ENCODE data around the gene VGLL4. TPM values are rescaled to one million over a fixed set of nuclear protein-coding genes. Genes with fewer than 3 reads are reported as not detected.

VGLL4 gene
- total RNA-seq (2014; rRNA removed; shearing (Covaris generic)) = 27.9 and 36.1 TPM in 2 replicates
- total RNA-seq (2022) = 55.9 and 74.5 TPM in 2 replicates
- Bru-seq, nascent RNA = percentile 87 among the genes with signal in this experiment
- BruChase-seq, experiment 1, labeled RNA remaining after a 6-hour chase = percentile 83 among the genes with signal in this experiment
- BruChase-seq, experiment 2, labeled RNA remaining after a 2-hour chase = percentile 78 among the genes with signal in this experiment
- long read RNA-seq, transcript VGLL4-201 (6 exons, 3,725 nt) = major isoform, 14 of 88 reads
- long read RNA-seq, partial matches to known transcripts = 11 of 88 reads
- long read RNA-seq, other reads (novel, unspliced or antisense) = 60 of 88 reads

- ChIA-PET POLR2A (interaction anchor here (0.5 to 1.7 kb wide), 9 partner anchors 17 to 876 kb away, joined by 3 to 7 read pairs (median 3); partner anchors contain the start of gene ATG7), CTCF (ENCODE audit: unreplicated experiment) (no interaction called here)
- Histone ChIP-seq H3K9me2 (ENCODE audit: insufficient read depth, low read length) (no peaks in the 10 kb centered on the region), H3K4me3 (ENCODE audit: low read depth, low read length, poor library complexity, severe bottlenecking) (peak within 1 kb of the TSS; percentile 86), H3K79me2 (ENCODE audit: insufficient read depth, low read depth, low read length) (peaks cover 55% of the 10 kb centered on the region), H3K36me3 (ENCODE audit: insufficient read depth, low read length) (peaks cover 4% of the 10 kb centered on the region; the same call in 1 of the 2 replicates), H4K20me1 (ENCODE audit: insufficient read depth, low read length) (peaks cover 22% of the 10 kb centered on the region; the same call in 1 of the 2 replicates), H2AFZ (ENCODE audit: low read length) (peak within 1 kb of the TSS; percentile 80), H3K9me3 (ENCODE audit: low read length) (no peaks in the 10 kb centered on the region), H3K4me2 (ENCODE audit: low read length) (peak within 1 kb of the TSS; percentile 97), H3K4me1 (ENCODE audit: insufficient read depth, low read length, poor library complexity, severe bottlenecking) (peaks cover 27% of the 10 kb centered on the region), H3K27ac (ENCODE audit: low read depth, low read length, poor library complexity, severe bottlenecking) (peak within 1 kb of the TSS; percentile 83)
- peak; percentile 87 for DNase-seq (ENCODE audit: low spot score)
- intact Hi-C loops (cut with micrococcal nuclease; ENCODE audit: unreplicated experiment) = loop anchor here (1.0 to 10.0 kb wide), 4 partner anchors 59 to 265 kb away; no protein-coding TSS in a partner anchor
- peak; percentile 33; the same call in 1 of the 2 replicates for TF ChIP-seq CTCF (conservative IDR thresholded peaks at IDR 0.05; ENCODE audit: low read length)
- TF ChIP-seq EZH2phosphoT487 (IDR thresholded peaks at IDR 0.05; ENCODE audit: borderline replicate concordance, low read depth, low read length) = no peak
- BruUV-seq (replicated peaks) = no TSS peak
Observed at GRCh38 chr3:11643605-11644087, at the start of gene VGLL4. VGLL4 (minus strand) TSS chr3:11643915; CDS start chr3:11643518, 397 bp downstream.

GRCh38 chr3:11692532-11692813 lies 48.8 kb upstream of the VGLL4 start:
- ChIA-PET POLR2A (interaction anchor here (0.6 to 0.7 kb wide), 3 partner anchors 32 to 383 kb away, joined by 3 to 8 read pairs (median 5); no protein-coding TSS in a partner anchor), CTCF (ENCODE audit: unreplicated experiment) (no interaction called here)
- Histone ChIP-seq H3K27ac (ENCODE audit: low read depth, low read length, poor library complexity, severe bottlenecking) (no peak overlapping the region), H2AFZ (ENCODE audit: low read length) (no peak overlapping the region), H3K9me2 (ENCODE audit: insufficient read depth, low read length) (no peaks in the 10 kb centered on the region), H3K4me2 (ENCODE audit: low read length) (no peak overlapping the region), H3K36me3 (ENCODE audit: insufficient read depth, low read length) (no peaks in the 10 kb centered on the region; the same call in none of the 2 replicates), H3K9me3 (ENCODE audit: low read length) (no peaks in the 10 kb centered on the region), H3K4me1 (ENCODE audit: insufficient read depth, low read length, poor library complexity, severe bottlenecking) (no peaks in the 10 kb centered on the region), H3K4me3 (ENCODE audit: low read depth, low read length, poor library complexity, severe bottlenecking) (no peak overlapping the region), H3K79me2 (ENCODE audit: insufficient read depth, low read depth, low read length) (no peaks in the 10 kb centered on the region), H4K20me1 (ENCODE audit: insufficient read depth, low read length) (no peaks in the 10 kb centered on the region)
- DNase-seq (ENCODE audit: low spot score) = no peak
- intact Hi-C loops (cut with micrococcal nuclease; ENCODE audit: unreplicated experiment) = no loop called here
- TF ChIP-seq EZH2phosphoT487 (IDR thresholded peaks at IDR 0.05; ENCODE audit: borderline replicate concordance, low read depth, low read length) (no peak), CTCF (conservative IDR thresholded peaks at IDR 0.05; ENCODE audit: low read length) (no peak)
- no TSS peak for BruUV-seq (replicated peaks)

Data from OCI-LY7 (cell line).